Progenitor cell of endocrine pancreas (in vitro differentiated cells): ENCODE results near the gene VWA2. TPM values are rescaled to one million over a fixed set of nuclear protein-coding genes. Genes with fewer than 3 reads are reported as not detected.

ENCODE experiments used
- DNase-seq: peaks from one replicate; pipeline ENCODE4 v3.0.0; 2021; ENCODE audit warnings: low spot score; ENCODE audit not compliant: unreplicated experiment
- H3K27ac Mint-ChIP-seq: 2 replicates; pipeline ENCODE4 v1.8.0; 2021; ENCODE audit warnings: mild to moderate bottlenecking, moderate library complexity, mixed read lengths
- H3K27me3 Mint-ChIP-seq: 2 replicates; pipeline ENCODE4 v1.8.0; 2021; ENCODE audit warnings: mixed read lengths
- H3K36me3 Mint-ChIP-seq: 2 replicates; pipeline ENCODE4 v1.8.0; 2022; ENCODE audit warnings: mixed read lengths; ENCODE audit not compliant: insufficient read depth
- H3K4me1 Mint-ChIP-seq: 2 replicates; pipeline ENCODE4 v1.8.0; 2021; ENCODE audit warnings: low read depth, mixed read lengths
- H3K4me3 Mint-ChIP-seq: 2 replicates; pipeline ENCODE4 v1.8.0; 2021; ENCODE audit warnings: low read depth, mild to moderate bottlenecking, moderate library complexity, mixed read lengths
- H3K9me3 Mint-ChIP-seq: 2 replicates; pipeline ENCODE4 v1.8.0; 2021; ENCODE audit warnings: low read depth, mixed read lengths
- CTCF ChIP-seq: fragments of 200-600 bp; sonication (generic); IDR thresholded peaks from one replicate; pipeline ENCODE4 v1.5.0; 2021; ENCODE audit warnings: antibody characterized with exemption, mild to moderate bottlenecking; ENCODE audit not compliant: unreplicated experiment
- total RNA-seq: library from RNA; stranded (reverse); gene quantifications from 2 replicates; pipeline ENCODE4 v1.2.1, GENCODE V29; 2021

The VWA2 gene
- total RNA-seq, 1 donor from 2014 or later: 12.4 TPM

DNA sequence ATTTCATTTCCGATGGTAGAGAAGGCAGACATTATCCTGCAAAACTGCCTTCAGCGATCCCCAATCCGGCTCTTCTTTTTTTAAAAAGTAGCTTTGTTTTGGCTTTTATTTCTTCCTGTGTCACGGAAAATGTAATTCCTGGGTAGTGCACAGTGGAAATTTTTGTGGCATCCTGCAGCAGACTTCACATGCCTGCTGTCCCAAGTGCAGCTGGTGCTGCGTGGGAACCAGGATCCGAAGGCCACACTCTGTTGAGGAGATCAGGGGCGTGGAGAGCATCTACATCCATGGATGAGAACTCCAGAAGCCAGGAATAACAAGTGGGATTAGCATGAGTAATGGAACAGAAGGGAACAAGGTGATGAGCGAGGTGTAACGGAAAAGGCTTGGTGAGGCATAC is 4.6 kb downstream of the VWA2 start:
- Mint-ChIP-seq H3K27ac (no peak overlapping the region), H3K9me3 (no peaks in the 10 kb centered on the region), H3K4me1 (peaks cover 16% of the 10 kb centered on the region), H3K36me3 (no peaks in the 10 kb centered on the region), H3K4me3 (no peak overlapping the region), H3K27me3 (peaks cover 32% of the 10 kb centered on the region)
- DNase-seq: no peak
- TF ChIP-seq CTCF: no peak

DNA sequence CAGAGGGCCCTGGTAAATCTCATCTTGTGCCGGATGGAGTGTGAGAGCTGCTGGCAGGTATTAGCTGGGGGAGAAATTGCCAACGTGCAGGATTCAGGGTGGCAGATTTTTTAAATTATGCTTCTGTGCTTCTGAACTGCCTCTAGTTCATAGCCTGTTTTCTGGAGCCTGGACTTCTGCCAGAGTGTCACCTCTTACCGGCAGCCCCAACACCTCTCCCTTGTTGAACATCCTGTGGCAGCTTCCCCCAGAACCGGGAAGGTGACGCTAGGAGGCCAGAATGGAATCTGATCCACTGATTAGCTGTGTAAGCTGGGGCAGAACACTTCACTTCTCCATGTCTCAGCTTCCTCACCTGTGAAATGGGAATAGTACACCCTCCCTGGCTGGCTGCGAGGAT is 5.1 kb downstream of the VWA2 start:
- H3K9me3 Mint-ChIP-seq: no peaks in the 10 kb centered on the region
- H3K4me3 Mint-ChIP-seq: no peak overlapping the region
- no peaks in the 10 kb centered on the region for H3K36me3 Mint-ChIP-seq
- peaks cover 29% of the 10 kb centered on the region for H3K27me3 Mint-ChIP-seq
- H3K27ac Mint-ChIP-seq: no peak overlapping the region
- DNase-seq: no peak
- no peak for TF ChIP-seq CTCF
- H3K4me1 Mint-ChIP-seq: peaks cover 16% of the 10 kb centered on the region

DNA sequence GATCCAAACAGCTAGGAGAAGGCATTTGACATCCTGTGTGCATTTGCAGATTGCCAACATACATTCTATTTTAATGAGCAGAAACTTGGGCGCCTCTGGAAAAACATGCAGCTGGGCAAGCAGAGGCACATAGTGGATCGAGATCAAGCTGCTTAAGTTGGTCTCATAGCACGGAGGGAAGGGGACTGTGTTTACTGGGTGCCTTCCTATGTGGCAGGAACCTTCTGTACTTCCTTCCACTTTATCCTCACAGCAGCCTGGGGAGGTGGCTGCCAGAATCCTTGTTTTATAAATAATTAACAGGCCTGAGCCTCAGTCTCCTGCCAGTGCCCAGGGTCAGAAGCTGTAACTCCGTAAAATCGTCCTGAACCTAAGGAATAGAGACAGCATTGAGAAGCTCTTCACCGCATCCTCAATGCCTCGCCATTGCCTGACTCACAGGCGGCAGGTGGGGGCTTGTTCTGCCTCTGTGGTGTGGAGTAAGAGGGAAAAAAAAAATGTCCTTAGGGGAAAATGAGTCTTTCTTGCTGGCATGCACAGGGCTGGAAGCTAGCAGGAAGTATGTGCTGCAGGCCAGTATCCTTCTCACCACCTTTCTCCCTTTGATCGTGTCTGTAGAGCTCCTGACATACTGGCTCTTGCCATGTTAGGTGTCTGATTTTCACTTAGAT is 6.2 kb downstream of the VWA2 start:
- H3K27me3 Mint-ChIP-seq: peaks cover 27% of the 10 kb centered on the region
- no peaks in the 10 kb centered on the region for H3K9me3 Mint-ChIP-seq
- H3K27ac Mint-ChIP-seq: no peak overlapping the region
- peaks cover 2% of the 10 kb centered on the region for H3K36me3 Mint-ChIP-seq
- H3K4me1 Mint-ChIP-seq: peaks cover 16% of the 10 kb centered on the region
- DNase-seq: no peak
- no peak overlapping the region for H3K4me3 Mint-ChIP-seq
- TF ChIP-seq CTCF: no peak

DNA sequence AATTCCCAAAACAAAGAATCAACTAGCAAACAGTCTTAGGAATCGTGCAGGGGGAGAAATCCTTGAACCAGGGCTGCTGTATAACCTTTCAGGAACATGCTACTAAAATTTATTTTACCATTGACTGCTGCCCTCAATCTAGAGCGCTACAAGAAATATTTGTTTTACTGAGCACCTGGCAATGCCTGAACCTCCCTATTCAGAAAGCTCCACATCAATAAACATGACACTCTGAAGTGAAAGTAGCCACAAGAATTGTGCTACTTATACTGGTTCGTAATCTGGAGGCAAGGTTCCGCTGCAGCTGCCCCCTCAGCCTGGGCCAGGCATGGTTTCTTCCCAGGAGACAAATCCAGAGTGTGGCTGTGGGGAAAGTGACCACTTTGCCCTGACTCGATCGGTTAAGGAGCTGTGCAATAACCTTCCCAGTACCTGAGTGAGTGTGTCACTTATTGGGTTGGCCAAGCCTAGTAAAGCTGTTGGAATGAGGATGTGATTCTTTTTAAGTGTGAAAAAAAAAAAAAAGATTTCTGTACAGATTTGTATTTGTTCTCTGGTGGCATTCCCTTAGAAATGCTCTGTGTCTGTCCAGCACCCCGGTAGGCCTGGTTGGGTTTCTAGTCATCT is 7.7 kb downstream of the VWA2 start:
- Mint-ChIP-seq H3K27me3 (peaks cover 17% of the 10 kb centered on the region), H3K9me3 (no peaks in the 10 kb centered on the region), H3K36me3 (peaks cover 4% of the 10 kb centered on the region), H3K4me1 (peaks cover 16% of the 10 kb centered on the region), H3K4me3 (no peak overlapping the region), H3K27ac (no peak overlapping the region)
- no peak for TF ChIP-seq CTCF
- DNase-seq: no peak

- Mint-ChIP-seq H3K27ac (no peak overlapping the region), H3K27me3 (no peaks in the 10 kb centered on the region), H3K4me3 (no peak overlapping the region), H3K4me1 (peaks cover 10% of the 10 kb centered on the region), H3K36me3 (peaks cover 14% of the 10 kb centered on the region), H3K9me3 (no peaks in the 10 kb centered on the region)
- TF ChIP-seq CTCF: no peak
- DNase-seq: no peak
Observed at GRCh38 chr10:114250236-114250635, 11.2 kb downstream of the VWA2 start.
